IMR-90 (cell line): ENCODE measurements around the gene VPS54. TPM values are rescaled to one million over a fixed set of nuclear protein-coding genes. Genes with fewer than 3 reads are reported as not detected.

Source experiments
- ATAC-seq: fragments of 200-7000 bp; cut with Tn5 transposase; 2 replicates; pipeline ENCODE4 v1.9.1; 2020; ENCODE audit warnings: low read depth, mild to moderate bottlenecking, moderate library complexity
- BruUV-seq: library from RNA; stranded (reverse); fragments of 400-500 nt; replicated peaks from 2 replicates; lab custom pipeline; 2021; lab: Mats Ljungman, UMichigan
- CTCF ChIA-PET: fragments of 300-600 bp; formaldehyde crosslinking; extraction: SDS; loops from one replicate; lab custom pipeline; 2021; ENCODE audit warnings: antibody characterized with exemption; lab: Yijun Ruan, JAX
- POLR2A ChIA-PET: fragments of 300-600 bp; sonication (Branson Sonifier 250); formaldehyde crosslinking; loops from one replicate; lab custom pipeline; 2022; ENCODE audit warnings: antibody characterized with exemption; ENCODE audit not compliant: unreplicated experiment; lab: Charles Lee
- DNase-seq: peaks from one replicate; pipeline ENCODE4 v3.0.0; 2013
- H2AFZ ChIP-seq: replicated peaks from 2 replicates; pipeline ENCODE3; 2013; ENCODE audit warnings: low read length, mild to moderate bottlenecking; ENCODE audit not compliant: poor library complexity
- H2AK5ac ChIP-seq: 2 replicates; pipeline ENCODE4 v1.6.1; 2013; ENCODE audit warnings: low read depth, low read length, inconsistent platforms
- H2AK9ac ChIP-seq: replicated peaks from 2 replicates; pipeline ENCODE3; 2013; ENCODE audit warnings: mild to moderate bottlenecking, low read depth, low read length, moderate library complexity; ENCODE audit not compliant: poor library complexity
- H2BK120ac ChIP-seq: 2 replicates; pipeline ENCODE4 v1.6.1; 2013; ENCODE audit warnings: low read depth, low read length, inconsistent platforms
- H2BK15ac ChIP-seq: 3 replicates; pipeline ENCODE4 v1.6.1; 2013; ENCODE audit warnings: low read depth, low read length, inconsistent platforms
- H2BK20ac ChIP-seq: 2 replicates; pipeline ENCODE4 v1.6.1; 2013; ENCODE audit warnings: low read depth, mild to moderate bottlenecking, inconsistent platforms, low read length, moderate library complexity
- H2BK5ac ChIP-seq: 2 replicates; pipeline ENCODE4 v1.6.1; 2013; ENCODE audit warnings: mild to moderate bottlenecking, low read depth, low read length, inconsistent platforms; ENCODE audit not compliant: poor library complexity, severe bottlenecking
- H3K14ac ChIP-seq: replicated peaks from 2 replicates; pipeline ENCODE4 v1.6.1; 2013; ENCODE audit warnings: low read depth, low read length, inconsistent platforms
- H3K18ac ChIP-seq: 2 replicates; pipeline ENCODE4 v1.6.1; 2013; ENCODE audit warnings: low read depth, low read length, control low read depth
- H3K23ac ChIP-seq: 2 replicates; pipeline ENCODE4 v1.6.1; 2013; ENCODE audit warnings: low read depth, low read length, inconsistent platforms
- H3K27ac ChIP-seq: 2 replicates; pipeline ENCODE4 v1.5.1; 2013; ENCODE audit warnings: mild to moderate bottlenecking, control low read depth, low read length; ENCODE audit not compliant: insufficient read depth
- H3K27me3 ChIP-seq: 2 replicates; pipeline ENCODE4 v1.6.1; 2013; ENCODE audit warnings: low read length; ENCODE audit not compliant: control insufficient read depth, insufficient read depth
- H3K36me3 ChIP-seq: 2 replicates; pipeline ENCODE4 v1.6.1; 2013; ENCODE audit warnings: low read length, mixed read lengths; ENCODE audit not compliant: control insufficient read depth, insufficient read depth
- H3K4ac ChIP-seq: 2 replicates; pipeline ENCODE4 v1.6.1; 2013; ENCODE audit warnings: low read depth, low read length, inconsistent platforms
- H3K4me1 ChIP-seq: 2 replicates; pipeline ENCODE4 v1.6.1; 2013; ENCODE audit warnings: low read length, mixed read lengths; ENCODE audit not compliant: control insufficient read depth, insufficient read depth
- H3K4me2 ChIP-seq: 2 replicates; pipeline ENCODE4 v1.6.1; 2013; ENCODE audit warnings: low read depth, mild to moderate bottlenecking, control low read depth, low read length, moderate library complexity
- H3K4me3 ChIP-seq: 2 replicates; pipeline ENCODE4 v1.5.1; 2013; ENCODE audit warnings: low read depth, mild to moderate bottlenecking, control low read depth, low read length, moderate library complexity; ENCODE audit not compliant: insufficient read depth
- H3K56ac ChIP-seq: 2 replicates; pipeline ENCODE4 v1.6.1; 2013; ENCODE audit warnings: low read length, inconsistent platforms; ENCODE audit not compliant: insufficient read depth; ENCODE audit errors: extremely low read depth
- H3K79me1 ChIP-seq, 2 experiments: 2 replicates each; pipeline ENCODE4 v1.6.1; 2013; ENCODE audit warnings: low read length in 2 of 2, inconsistent platforms in 1 of 2, low read depth in 1 of 2
- H3K9ac ChIP-seq: 2 replicates; pipeline ENCODE4 v1.6.1; 2013; ENCODE audit warnings: low read depth, low read length, control low read depth
- H3K9me1 ChIP-seq: 2 replicates; pipeline ENCODE4 v1.6.1; 2013; ENCODE audit warnings: low read length, inconsistent platforms; ENCODE audit not compliant: insufficient read depth
- H3K9me3 ChIP-seq: 2 replicates; pipeline ENCODE4 v1.6.1; 2013; ENCODE audit warnings: low read length; ENCODE audit not compliant: control insufficient read depth, insufficient read depth
- H4K20me1 ChIP-seq: 2 replicates; pipeline ENCODE4 v1.6.1; 2013; ENCODE audit warnings: low read length, inconsistent platforms; ENCODE audit not compliant: insufficient read depth
- H4K5ac ChIP-seq: 2 replicates; pipeline ENCODE4 v1.6.1; 2013; ENCODE audit warnings: mild to moderate bottlenecking, low read depth, low read length, control low read depth
- H4K8ac ChIP-seq, 2 experiments: 2 replicates each; pipeline ENCODE4 v1.6.1; 2013; ENCODE audit warnings: low read depth in 2 of 2, low read length in 2 of 2, control low read depth in 1 of 2, inconsistent platforms in 1 of 2
- H4K91ac ChIP-seq: 2 replicates; pipeline ENCODE4 v1.6.1; 2013; ENCODE audit warnings: low read depth, low read length, inconsistent platforms; ENCODE audit not compliant: insufficient read depth
- BHLHE40 ChIP-seq: fragments of 150-350 bp; IDR thresholded peaks from 2 replicates; pipeline ENCODE4 v1.6.1; 2016; ENCODE audit warnings: mild to moderate bottlenecking, low read depth, low read length
- CEBPB ChIP-seq: IDR thresholded peaks from 2 replicates; pipeline ENCODE4 v1.6.1; 2012; ENCODE audit warnings: low read depth, low read length, improper control_type of control experiment
- CHD1 ChIP-seq: IDR thresholded peaks from 2 replicates; pipeline ENCODE4 v1.6.1; 2012; ENCODE audit warnings: low read depth, low read length, improper control_type of control experiment
- FOS ChIP-seq: fragments of 150-350 bp; IDR thresholded peaks from 2 replicates; pipeline ENCODE4 v1.6.1; 2016; ENCODE audit warnings: low read depth, low read length
- MAFK ChIP-seq: IDR thresholded peaks from 2 replicates; pipeline ENCODE4 v1.6.1; 2012; ENCODE audit warnings: low read depth, low read length, improper control_type of control experiment
- MAZ ChIP-seq: IDR thresholded peaks from 2 replicates; pipeline ENCODE4 v1.6.1; 2012; ENCODE audit warnings: low read depth, mild to moderate bottlenecking, low read length, improper control_type of control experiment, moderate library complexity, borderline replicate concordance
- MXI1 ChIP-seq: IDR thresholded peaks from 2 replicates; pipeline ENCODE4 v1.6.1; 2012; ENCODE audit warnings: low read depth, mild to moderate bottlenecking, low read length, moderate library complexity, borderline replicate concordance
- NFE2L2 ChIP-seq: fragments of 150-350 bp; IDR thresholded peaks from 2 replicates; pipeline ENCODE4 v1.6.1; 2016; ENCODE audit warnings: low read depth, mild to moderate bottlenecking, low read length
- POLR2A ChIP-seq: IDR thresholded peaks from 2 replicates; pipeline ENCODE4 v1.6.1; 2012; ENCODE audit warnings: mild to moderate bottlenecking, low read depth, low read length
- RAD21 ChIP-seq: IDR thresholded peaks from 2 replicates; pipeline ENCODE4 v1.6.1; 2012; ENCODE audit warnings: low read length, improper control_type of control experiment
- RCOR1 ChIP-seq: IDR thresholded peaks from 2 replicates; pipeline ENCODE4 v1.6.1; 2012; ENCODE audit warnings: mild to moderate bottlenecking, low read length, improper control_type of control experiment; ENCODE audit not compliant: insufficient replicate concordance
- RFX5 ChIP-seq: IDR thresholded peaks from 2 replicates; pipeline ENCODE4 v1.8.0; 2012; ENCODE audit warnings: low read depth, mild to moderate bottlenecking, low read length, moderate library complexity
- SMC3 ChIP-seq: fragments of 150-350 bp; IDR thresholded peaks from 2 replicates; pipeline ENCODE4 v1.6.1; 2016; ENCODE audit warnings: low read depth, mild to moderate bottlenecking, antibody characterized with exemption, low read length, moderate library complexity
- WGBS, 2 experiments: methylation state at CpG; one replicate each; pipeline versions ENCODE4 v1.1.5 to v1.1.7; 2013; ENCODE audit warnings: missing lambda C conversion rate in 2 of 2; ENCODE audit not compliant: insufficient read length in 1 of 2; ENCODE audit errors: extremely low coverage in 2 of 2; 5-methylcytosine and 5-hydroxymethylcytosine counted together
- dilution Hi-C: fragments of 300-500 bp; cut with HindIII; formaldehyde crosslinking; loops from one replicate; pipeline ENCODE4 v1.14.3; 2018; ENCODE audit warnings: low sequenced_read_pairs; ENCODE audit not compliant: unreplicated experiment
- in situ Hi-C: fragments of 300-500 bp; cut with MboI; formaldehyde crosslinking; loops from 3 replicates; pipeline ENCODE4 v1.14.3; 2019; ENCODE audit warnings: low sequenced_read_pairs, inconsistent platforms, mixed read lengths
- intact Hi-C: fragments of 100-400 bp; cut with micrococcal nuclease; formaldehyde crosslinking; loops from 2 replicates; pipeline ENCODE4 v1.10.0; 2022
- polyA plus RNA-seq, 3 experiments: library from polyadenylated mRNA; depleted of rRNA; stranded (reverse); fragments of >200 nt; gene quantifications; 2 replicates each; pipeline ENCODE4 v1.2.3, GENCODE V29; 2012; ENCODE audit warnings: low replicate concordance in 1 of 3
- total RNA-seq: library from RNA; depleted of rRNA; stranded (reverse); fragments of >200 nt; gene quantifications from 2 replicates; pipeline ENCODE4 v1.2.3, GENCODE V29; 2012
- TF ChIP-seq, protein P1 (sequence below): conservative IDR thresholded peaks from 2 replicates; pipeline ENCODE4 v1.5.1; 2012; ENCODE audit warnings: mild to moderate bottlenecking, low read depth, low read length, improper control_type of control experiment
- TF ChIP-seq, protein P2 (sequence below): fragments of 150-350 bp; IDR thresholded peaks from 2 replicates; pipeline ENCODE4 v1.6.1; 2016; ENCODE audit warnings: low read depth, mild to moderate bottlenecking, low read length, moderate library complexity, borderline replicate concordance
- TF ChIP-seq, protein P3 (sequence below): fragments of 150-350 bp; IDR thresholded peaks from 2 replicates; pipeline ENCODE4 v1.6.1; 2017; ENCODE audit warnings: mild to moderate bottlenecking, antibody characterized with exemption, low read length, low read depth

VPS54 gene
- total and polyA plus RNA-seq, 2 of the 4 experiments (the other 2 are of a cell fraction), result 7.1 to 18.1 TPM

DNA sequence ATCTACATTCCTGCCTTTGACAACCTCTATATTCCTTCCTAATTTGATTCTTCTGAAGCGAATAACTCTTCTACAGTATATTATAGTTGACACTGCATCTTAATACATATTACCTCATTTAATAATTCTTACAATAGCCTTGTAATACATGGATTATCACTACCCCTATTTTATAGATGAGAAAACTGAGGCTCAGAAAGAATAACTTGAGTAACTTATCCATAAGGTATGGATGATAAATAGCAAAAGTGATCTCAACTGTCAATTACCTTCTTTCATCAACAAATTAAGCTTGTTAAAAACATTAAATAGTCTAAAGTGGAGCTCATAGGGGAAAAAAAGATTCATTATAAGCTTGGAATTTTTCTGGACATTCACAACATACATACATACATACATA lies 4.6 kb downstream of the VPS54 start:
- no peak overlapping the region for H3K4ac ChIP-seq
- WGBS, 2 experiments, result no CpG with 5 or more reads among the region's 1 CpG
- no peak overlapping the region for H3K4me3 ChIP-seq
- no peak overlapping the region for H3K9ac ChIP-seq
- H2AK5ac ChIP-seq, result no peak overlapping the region
- BruUV-seq, result no TSS peak
- ChIA-PET CTCF (no interaction called here), POLR2A (no interaction called here)
- peaks cover 33% of the 10 kb centered on the region for H4K20me1 ChIP-seq
- no peak overlapping the region for H2BK15ac ChIP-seq
- no peak overlapping the region for H3K18ac ChIP-seq
- no peak overlapping the region for H4K91ac ChIP-seq
- in situ Hi-C loops, result no loop called here
- H3K14ac ChIP-seq, result no peak overlapping the region
- ATAC-seq, result no peak
- H2AK9ac ChIP-seq, result no peak overlapping the region
- no peak overlapping the region for H2BK120ac ChIP-seq
- H3K4me1 ChIP-seq, result peaks cover 4% of the 10 kb centered on the region
- DNase-seq, result no peak
- H3K27ac ChIP-seq, result no peak overlapping the region
- no peak overlapping the region for H3K56ac ChIP-seq
- no peak overlapping the region for H2AFZ ChIP-seq
- H4K5ac ChIP-seq, result no peak overlapping the region
- H3K23ac ChIP-seq, result no peak overlapping the region
- dilution Hi-C loops, result no loop called here
- intact Hi-C loops, result loop anchor here (5.0 kb wide), 1 partner anchor 317 kb away; no protein-coding TSS in a partner anchor
- H2BK20ac ChIP-seq, result no peak overlapping the region
- H2BK5ac ChIP-seq, result no peak overlapping the region
- TF ChIP-seq SMC3 (no peak), MAFK (no peak), FOS (no peak), BHLHE40 (no peak), CEBPB (no peak), MAZ (no peak), RFX5 (no peak), POLR2A (no peak), RCOR1 (no peak), RAD21 (no peak), CHD1 (no peak), MXI1 (no peak), NFE2L2 (no peak)
- TF ChIP-seq, protein P1, sequence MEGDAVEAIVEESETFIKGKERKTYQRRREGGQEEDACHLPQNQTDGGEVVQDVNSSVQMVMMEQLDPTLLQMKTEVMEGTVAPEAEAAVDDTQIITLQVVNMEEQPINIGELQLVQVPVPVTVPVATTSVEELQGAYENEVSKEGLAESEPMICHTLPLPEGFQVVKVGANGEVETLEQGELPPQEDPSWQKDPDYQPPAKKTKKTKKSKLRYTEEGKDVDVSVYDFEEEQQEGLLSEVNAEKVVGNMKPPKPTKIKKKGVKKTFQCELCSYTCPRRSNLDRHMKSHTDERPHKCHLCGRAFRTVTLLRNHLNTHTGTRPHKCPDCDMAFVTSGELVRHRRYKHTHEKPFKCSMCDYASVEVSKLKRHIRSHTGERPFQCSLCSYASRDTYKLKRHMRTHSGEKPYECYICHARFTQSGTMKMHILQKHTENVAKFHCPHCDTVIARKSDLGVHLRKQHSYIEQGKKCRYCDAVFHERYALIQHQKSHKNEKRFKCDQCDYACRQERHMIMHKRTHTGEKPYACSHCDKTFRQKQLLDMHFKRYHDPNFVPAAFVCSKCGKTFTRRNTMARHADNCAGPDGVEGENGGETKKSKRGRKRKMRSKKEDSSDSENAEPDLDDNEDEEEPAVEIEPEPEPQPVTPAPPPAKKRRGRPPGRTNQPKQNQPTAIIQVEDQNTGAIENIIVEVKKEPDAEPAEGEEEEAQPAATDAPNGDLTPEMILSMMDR, result no peak
- TF ChIP-seq, protein P2, sequence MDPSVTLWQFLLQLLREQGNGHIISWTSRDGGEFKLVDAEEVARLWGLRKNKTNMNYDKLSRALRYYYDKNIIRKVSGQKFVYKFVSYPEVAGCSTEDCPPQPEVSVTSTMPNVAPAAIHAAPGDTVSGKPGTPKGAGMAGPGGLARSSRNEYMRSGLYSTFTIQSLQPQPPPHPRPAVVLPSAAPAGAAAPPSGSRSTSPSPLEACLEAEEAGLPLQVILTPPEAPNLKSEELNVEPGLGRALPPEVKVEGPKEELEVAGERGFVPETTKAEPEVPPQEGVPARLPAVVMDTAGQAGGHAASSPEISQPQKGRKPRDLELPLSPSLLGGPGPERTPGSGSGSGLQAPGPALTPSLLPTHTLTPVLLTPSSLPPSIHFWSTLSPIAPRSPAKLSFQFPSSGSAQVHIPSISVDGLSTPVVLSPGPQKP, result no peak
- TF ChIP-seq, protein P3, sequence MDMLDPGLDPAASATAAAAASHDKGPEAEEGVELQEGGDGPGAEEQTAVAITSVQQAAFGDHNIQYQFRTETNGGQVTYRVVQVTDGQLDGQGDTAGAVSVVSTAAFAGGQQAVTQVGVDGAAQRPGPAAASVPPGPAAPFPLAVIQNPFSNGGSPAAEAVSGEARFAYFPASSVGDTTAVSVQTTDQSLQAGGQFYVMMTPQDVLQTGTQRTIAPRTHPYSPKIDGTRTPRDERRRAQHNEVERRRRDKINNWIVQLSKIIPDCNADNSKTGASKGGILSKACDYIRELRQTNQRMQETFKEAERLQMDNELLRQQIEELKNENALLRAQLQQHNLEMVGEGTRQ, result no peak
- no peaks in the 10 kb centered on the region for H3K36me3 ChIP-seq
- peaks cover 13 to 40% of the 10 kb centered on the region in 2 experiments; a peak in 3 of 4 replicates for H3K79me1 ChIP-seq
- H3K9me3 ChIP-seq, result no peaks in the 10 kb centered on the region
- H3K9me1 ChIP-seq, result peaks cover 2% of the 10 kb centered on the region; the same call in 1 of the 2 replicates
- no peak overlapping the region for H4K8ac ChIP-seq
- H3K27me3 ChIP-seq, result no peaks in the 10 kb centered on the region
- no peak overlapping the region for H3K4me2 ChIP-seq
